ENCODE measurements around the gene IGLL1. TPM values are rescaled to one million over a fixed set of nuclear protein-coding genes. Genes with fewer than 3 reads are reported as not detected.

IGLL1 gene
- total RNA-seq, 1 experiment from 2014 or later: not detected

- CTCF ChIA-PET: interaction anchor here (0.6 kb wide), 1 partner anchor 119 kb away, joined by 3 read pairs; no protein-coding TSS in a partner anchor
- H3K36me3 Mint-ChIP-seq (ENCODE audit: insufficient read depth, unreplicated experiment): no peaks in the 10 kb centered on the region
- H3K27ac Mint-ChIP-seq (ENCODE audit: unreplicated experiment): peak overlapping the region; percentile 0
- Histone ChIP-seq H3K27me3 (replicated peaks; ENCODE audit: control insufficient read depth, insufficient read depth, low read length) (no peaks in the 10 kb centered on the region), H3K4me1 (peaks cover 50% of the 10 kb centered on the region), H3K36me3 (ENCODE audit: control insufficient read depth, insufficient read depth, low read length) (no peaks in the 10 kb centered on the region), H3K9me3 (no peaks in the 10 kb centered on the region), H3K4me3 (ENCODE audit: low read depth, low read length) (no peak overlapping the region)
- peaks cover 44% of the 10 kb centered on the region for H3K4me1 Mint-ChIP-seq (ENCODE audit: low read depth, unreplicated experiment)
- POLR2A ChIA-PET: no interaction called here
- no TSS peak for BruUV-seq (replicated peaks)
- DNase-seq: peak in 1 of 2 experiments; percentile 26
- H3K4me3 Mint-ChIP-seq (ENCODE audit: unreplicated experiment): no peak overlapping the region
- intact Hi-C loops (cut with micrococcal nuclease; ENCODE audit: unreplicated experiment): no loop called here
- no peaks in the 10 kb centered on the region for H3K27me3 Mint-ChIP-seq (ENCODE audit: insufficient read depth, unreplicated experiment)
- H3K9me3 Mint-ChIP-seq (ENCODE audit: unreplicated experiment): no peaks in the 10 kb centered on the region
- no peak for TF ChIP-seq CTCF (IDR thresholded peaks at IDR 0.05; ENCODE audit: insufficient read depth in 1 of 2, low read depth in 1 of 2, low read length in 1 of 2, severe bottlenecking in 1 of 2, unreplicated experiment in 1 of 2)
Measured at GRCh38 chr22:23531966-23532705, 48.0 kb downstream of the IGLL1 start.

GRCh38 chr22:23531283-23531956 is 48.7 kb downstream of the IGLL1 start:
- no peak for TF ChIP-seq CTCF (IDR thresholded peaks at IDR 0.05; ENCODE audit: insufficient read depth in 1 of 2, low read depth in 1 of 2, low read length in 1 of 2, severe bottlenecking in 1 of 2, unreplicated experiment in 1 of 2)
- no peaks in the 10 kb centered on the region for H3K9me3 ChIP-seq
- Mint-ChIP-seq H3K4me1 (ENCODE audit: low read depth, unreplicated experiment) (peaks cover 37% of the 10 kb centered on the region), H3K27me3 (ENCODE audit: insufficient read depth, unreplicated experiment) (no peaks in the 10 kb centered on the region), H3K27ac (ENCODE audit: unreplicated experiment) (peak overlapping the region; percentile 0), H3K9me3 (ENCODE audit: unreplicated experiment) (no peaks in the 10 kb centered on the region), H3K4me3 (ENCODE audit: unreplicated experiment) (no peak overlapping the region), H3K36me3 (ENCODE audit: insufficient read depth, unreplicated experiment) (no peaks in the 10 kb centered on the region)
- BruUV-seq (replicated peaks): no TSS peak
- H3K27me3 ChIP-seq (replicated peaks; ENCODE audit: control insufficient read depth, insufficient read depth, low read length): no peaks in the 10 kb centered on the region
- H3K4me1 ChIP-seq: peaks cover 43% of the 10 kb centered on the region
- no peaks in the 10 kb centered on the region for H3K36me3 ChIP-seq (ENCODE audit: control insufficient read depth, insufficient read depth, low read length)
- intact Hi-C loops (cut with micrococcal nuclease; ENCODE audit: unreplicated experiment): no loop called here
- ChIA-PET POLR2A (no interaction called here), CTCF (interaction anchor here (1.0 kb wide), 1 partner anchor 60 kb away, joined by 3 read pairs; no protein-coding TSS in a partner anchor)
- peak in 1 of 2 experiments; percentile 25 for DNase-seq
- H3K4me3 ChIP-seq (ENCODE audit: low read depth, low read length): no peak overlapping the region

GRCh38 chr22:23530766-23531282 is 49.3 kb downstream of the IGLL1 start:
- Histone ChIP-seq H3K4me1 (peaks cover 41% of the 10 kb centered on the region), H3K4me3 (ENCODE audit: low read depth, low read length) (no peak overlapping the region), H3K27me3 (replicated peaks; ENCODE audit: control insufficient read depth, insufficient read depth, low read length) (no peaks in the 10 kb centered on the region), H3K9me3 (no peaks in the 10 kb centered on the region), H3K36me3 (ENCODE audit: control insufficient read depth, insufficient read depth, low read length) (no peaks in the 10 kb centered on the region)
- Mint-ChIP-seq H3K36me3 (ENCODE audit: insufficient read depth, unreplicated experiment) (no peaks in the 10 kb centered on the region), H3K27me3 (ENCODE audit: insufficient read depth, unreplicated experiment) (no peaks in the 10 kb centered on the region), H3K9me3 (ENCODE audit: unreplicated experiment) (no peaks in the 10 kb centered on the region), H3K4me1 (ENCODE audit: low read depth, unreplicated experiment) (peaks cover 31% of the 10 kb centered on the region), H3K4me3 (ENCODE audit: unreplicated experiment) (no peak overlapping the region), H3K27ac (ENCODE audit: unreplicated experiment) (no peak overlapping the region)
- no peak for TF ChIP-seq CTCF (IDR thresholded peaks at IDR 0.05; ENCODE audit: insufficient read depth in 1 of 2, low read depth in 1 of 2, low read length in 1 of 2, severe bottlenecking in 1 of 2, unreplicated experiment in 1 of 2)
- BruUV-seq (replicated peaks): no TSS peak
- no peak for DNase-seq
- intact Hi-C loops (cut with micrococcal nuclease; ENCODE audit: unreplicated experiment): no loop called here
- ChIA-PET POLR2A (no interaction called here), CTCF (interaction anchor here (1.0 kb wide), 1 partner anchor 60 kb away, joined by 3 read pairs; no protein-coding TSS in a partner anchor)

Data from Caco-2 (cell line).